ENCODE results near the gene MTA3. TPM values are rescaled to one million over a fixed set of nuclear protein-coding genes. Genes with fewer than 3 reads are reported as not detected.

The MTA3 gene
- polyA plus RNA-seq, 3 donors = 2.0 to 4.5 (median 2.2) TPM

GRCh38 chr2:42796427-42797248, 228.2 kb downstream of the MTA3 start:
- Histone ChIP-seq H3K4me1 (ENCODE audit: control insufficient read depth in 1 of 2, insufficient read depth in 2 of 2, low read length in 2 of 2) (peaks cover 29 to 48% of the 10 kb centered on the region in 2 donors), H3K4me2 (replicated peaks; ENCODE audit: extremely low read depth, low read length, poor library complexity, severe bottlenecking) (no peak overlapping the region), H4K20me1 (ENCODE audit: insufficient read depth, low read length) (peaks cover 12% of the 10 kb centered on the region), H3K27me3 (ENCODE audit: control insufficient read depth in 2 of 2, insufficient read depth in 2 of 2, low read length in 2 of 2) (no peaks in the 10 kb centered on the region), H3K79me2 (ENCODE audit: insufficient read depth, low read length) (peaks cover 51% of the 10 kb centered on the region), H2AFZ (ENCODE audit: insufficient read depth, low read depth, low read length, poor library complexity, severe bottlenecking) (no peak overlapping the region), H3K27ac (ENCODE audit: low read depth in 1 of 2, low read length in 2 of 2) (no peak overlapping the region), H3K36me3 (replicated peaks in 1 of 2; ENCODE audit: control insufficient read depth in 1 of 2, insufficient read depth in 2 of 2, low read length in 2 of 2) (peaks cover 11 to 38% of the 10 kb centered on the region in 2 donors), H3K9ac (ENCODE audit: insufficient read depth, low read length, poor library complexity, severe bottlenecking) (no peak overlapping the region), H3K4me3 (replicated peaks in 1 of 3; ENCODE audit: low read depth in 2 of 3, low read length in 3 of 3) (no peak overlapping the region), H3K9me3 (replicated peaks in 1 of 2; ENCODE audit: control insufficient read depth in 1 of 2, insufficient read depth in 1 of 2, low read length in 2 of 2) (no peaks in the 10 kb centered on the region)
- peaks cover 54% of the 10 kb centered on the region for H3K4me1 Mint-ChIP-seq
- H3K4me3 Mint-ChIP-seq = no peak overlapping the region
- 93% methylated on average over 3 of the region's 7 CpGs for WGBS (ENCODE audit: insufficient coverage)
- peaks cover 0 to 3% (median 2%) of the 10 kb centered on the region in 3 donors for H3K27me3 Mint-ChIP-seq (ENCODE audit: low read depth in 3 of 3)
- intact Hi-C loops (cut with micrococcal nuclease) = no loop called here
- no peak for DNase-seq
- peaks cover 45 to 55% of the 10 kb centered on the region in 2 donors for H3K36me3 Mint-ChIP-seq
- H3K27ac Mint-ChIP-seq = no peak overlapping the region
- peaks cover 0 to 2% (median 0%) of the 10 kb centered on the region in 7 donors for H3K9me3 Mint-ChIP-seq
- TF ChIP-seq CTCF (IDR thresholded peaks at IDR 0.05) = no peak

DNA sequence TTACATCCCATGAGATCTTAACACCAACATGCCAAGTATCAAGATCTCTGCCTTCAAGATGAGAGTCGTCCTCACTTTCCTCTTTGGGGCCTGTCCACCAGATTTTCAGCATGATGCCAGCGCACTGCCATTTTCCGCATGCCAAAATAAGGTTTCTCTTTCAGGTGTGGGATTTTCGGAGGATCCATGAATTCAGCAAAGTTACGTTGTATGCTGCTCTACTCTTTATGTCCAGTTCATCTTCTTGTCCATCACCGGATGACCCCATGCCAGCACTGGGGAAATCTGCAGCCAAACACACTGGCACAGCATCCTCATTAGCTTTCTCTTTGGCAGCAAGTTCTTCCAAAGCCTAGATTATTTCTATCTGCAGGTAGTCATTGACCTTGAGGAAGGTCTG, 228.8 kb downstream of the MTA3 start:
- peaks cover 48 to 56% of the 10 kb centered on the region in 2 donors for H3K36me3 Mint-ChIP-seq
- H3K27me3 ChIP-seq (ENCODE audit: control insufficient read depth in 2 of 2, insufficient read depth in 2 of 2, low read length in 2 of 2) = no peaks in the 10 kb centered on the region
- H3K4me3 ChIP-seq (replicated peaks in 1 of 3; ENCODE audit: low read depth in 2 of 3, low read length in 3 of 3) = no peak overlapping the region
- H3K9me3 ChIP-seq (replicated peaks in 1 of 2; ENCODE audit: control insufficient read depth in 1 of 2, insufficient read depth in 1 of 2, low read length in 2 of 2) = no peaks in the 10 kb centered on the region
- no peak overlapping the region for H3K27ac ChIP-seq (ENCODE audit: low read depth in 1 of 2, low read length in 2 of 2)
- H3K27me3 Mint-ChIP-seq (ENCODE audit: low read depth in 3 of 3) = peaks cover 0 to 6% (median 2%) of the 10 kb centered on the region in 3 donors
- peak overlapping the region in 1 of 7 donors; percentile 40 for H3K27ac Mint-ChIP-seq
- H3K4me1 Mint-ChIP-seq = peaks cover 49% of the 10 kb centered on the region
- H3K4me1 ChIP-seq (ENCODE audit: control insufficient read depth in 1 of 2, insufficient read depth in 2 of 2, low read length in 2 of 2) = peaks cover 25 to 44% of the 10 kb centered on the region in 2 donors
- H2AFZ ChIP-seq (ENCODE audit: insufficient read depth, low read depth, low read length, poor library complexity, severe bottlenecking) = no peak overlapping the region
- 74% methylated on average over 5 of the region's 6 CpGs for WGBS (ENCODE audit: insufficient coverage)
- H3K9ac ChIP-seq (ENCODE audit: insufficient read depth, low read length, poor library complexity, severe bottlenecking) = no peak overlapping the region
- TF ChIP-seq CTCF (IDR thresholded peaks at IDR 0.05) = no peak
- H4K20me1 ChIP-seq (ENCODE audit: insufficient read depth, low read length) = peaks cover 12% of the 10 kb centered on the region
- H3K4me3 Mint-ChIP-seq = no peak overlapping the region
- DNase-seq = no peak
- H3K9me3 Mint-ChIP-seq = peaks cover 0 to 2% (median 0%) of the 10 kb centered on the region in 7 donors
- peaks cover 11 to 38% of the 10 kb centered on the region in 2 donors for H3K36me3 ChIP-seq (replicated peaks in 1 of 2; ENCODE audit: control insufficient read depth in 1 of 2, insufficient read depth in 2 of 2, low read length in 2 of 2)
- intact Hi-C loops (cut with micrococcal nuclease) = no loop called here
- H3K4me2 ChIP-seq (replicated peaks; ENCODE audit: extremely low read depth, low read length, poor library complexity, severe bottlenecking) = no peak overlapping the region
- peaks cover 45% of the 10 kb centered on the region for H3K79me2 ChIP-seq (ENCODE audit: insufficient read depth, low read length)
